Cardiac fibroblast (primary cell): ENCODE measurements around the gene SLC35F3.
A peak's percentile ranks its signal among the peaks of the same experiment; 100 is the strongest.

Experiments used
- DNase-seq, 2 donors: peaks; one replicate each; pipeline versions ENCODE4 v3.0.0 to v3.0.0-alpha.2; 2010; ENCODE audit warnings: low read depth in 2 of 2
- H3K4me3 ChIP-seq, 2 donors: replicated peaks in 1 of 2; 1 replicate in 1 of 2; 2 replicates in 1 of 2; pipeline ENCODE4 v1.5.1; 2011; ENCODE audit warnings: low read depth in 2 of 2, low read length in 2 of 2, mild to moderate bottlenecking in 2 of 2, moderate library complexity in 1 of 2
- CTCF ChIP-seq: IDR thresholded peaks from one replicate; pipeline ENCODE4 v1.5.1; 2011; ENCODE audit warnings: low read depth, mild to moderate bottlenecking, low read length, inconsistent platforms

The SLC35F3 gene

GRCh38 chr1:234258071-234258470 lies 353.6 kb downstream of the SLC35F3 start:
- DNase-seq, result no peak
- no peak for TF ChIP-seq CTCF
- H3K4me3 ChIP-seq, result no peak overlapping the region

GRCh38 chr1:234260578-234260977 lies 356.1 kb downstream of the SLC35F3 start:
- peak in 1 of 2 donors; percentile 12 for DNase-seq
- TF ChIP-seq CTCF, result no peak
- no peak overlapping the region for H3K4me3 ChIP-seq

GRCh38 chr1:234261545-234261944 lies 357.1 kb downstream of the SLC35F3 start:
- H3K4me3 ChIP-seq, result no peak overlapping the region
- no peak for DNase-seq
- no peak for TF ChIP-seq CTCF

GRCh38 chr1:234262007-234262753 lies 357.7 kb downstream of the SLC35F3 start:
- TF ChIP-seq CTCF, result no peak
- no peak overlapping the region for H3K4me3 ChIP-seq
- DNase-seq, result no peak

GRCh38 chr1:234262754-234263105 lies 358.3 kb downstream of the SLC35F3 start:
- TF ChIP-seq CTCF, result no peak
- H3K4me3 ChIP-seq, result no peak overlapping the region
- no peak for DNase-seq

GRCh38 chr1:234264832-234265231 lies 360.4 kb downstream of the SLC35F3 start:
- DNase-seq, result no peak
- TF ChIP-seq CTCF, result no peak
- no peak overlapping the region for H3K4me3 ChIP-seq

GRCh38 chr1:234265321-234265720 lies 360.8 kb downstream of the SLC35F3 start:
- no peak for TF ChIP-seq CTCF
- DNase-seq, result no peak
- H3K4me3 ChIP-seq, result no peak overlapping the region
